HL-60 (cell line): ENCODE data around the gene CYTIP.

ENCODE experiments used
- GABPA ChIP-seq: IDR thresholded peaks from 2 replicates; pipeline ENCODE4 v1.6.1; 2012; ENCODE audit warnings: low read depth
- POLR2AphosphoS5 ChIP-seq: IDR thresholded peaks from 2 replicates; pipeline ENCODE4 v1.6.1; 2012; ENCODE audit warnings: low read depth
- SPI1 ChIP-seq: IDR thresholded peaks from 2 replicates; pipeline ENCODE4 v1.6.1; 2012; ENCODE audit warnings: low read depth, mild to moderate bottlenecking, borderline replicate concordance
- TF ChIP-seq, protein P1 (sequence below): IDR thresholded peaks from one replicate; pipeline ENCODE4 v1.5.1; 2011; ENCODE audit warnings: low read length, control low read depth, inconsistent platforms; ENCODE audit not compliant: insufficient read depth
- TF ChIP-seq, protein P2 (sequence below): IDR thresholded peaks from 2 replicates; pipeline ENCODE4 v1.6.1; 2012; ENCODE audit warnings: low read depth; ENCODE audit not compliant: insufficient replicate concordance

GRCh38 chr2:157421964-157422363 lies 21.9 kb downstream of the CYTIP start:
- TF ChIP-seq, protein P1, sequence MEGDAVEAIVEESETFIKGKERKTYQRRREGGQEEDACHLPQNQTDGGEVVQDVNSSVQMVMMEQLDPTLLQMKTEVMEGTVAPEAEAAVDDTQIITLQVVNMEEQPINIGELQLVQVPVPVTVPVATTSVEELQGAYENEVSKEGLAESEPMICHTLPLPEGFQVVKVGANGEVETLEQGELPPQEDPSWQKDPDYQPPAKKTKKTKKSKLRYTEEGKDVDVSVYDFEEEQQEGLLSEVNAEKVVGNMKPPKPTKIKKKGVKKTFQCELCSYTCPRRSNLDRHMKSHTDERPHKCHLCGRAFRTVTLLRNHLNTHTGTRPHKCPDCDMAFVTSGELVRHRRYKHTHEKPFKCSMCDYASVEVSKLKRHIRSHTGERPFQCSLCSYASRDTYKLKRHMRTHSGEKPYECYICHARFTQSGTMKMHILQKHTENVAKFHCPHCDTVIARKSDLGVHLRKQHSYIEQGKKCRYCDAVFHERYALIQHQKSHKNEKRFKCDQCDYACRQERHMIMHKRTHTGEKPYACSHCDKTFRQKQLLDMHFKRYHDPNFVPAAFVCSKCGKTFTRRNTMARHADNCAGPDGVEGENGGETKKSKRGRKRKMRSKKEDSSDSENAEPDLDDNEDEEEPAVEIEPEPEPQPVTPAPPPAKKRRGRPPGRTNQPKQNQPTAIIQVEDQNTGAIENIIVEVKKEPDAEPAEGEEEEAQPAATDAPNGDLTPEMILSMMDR, result no peak
- TF ChIP-seq, protein P2, sequence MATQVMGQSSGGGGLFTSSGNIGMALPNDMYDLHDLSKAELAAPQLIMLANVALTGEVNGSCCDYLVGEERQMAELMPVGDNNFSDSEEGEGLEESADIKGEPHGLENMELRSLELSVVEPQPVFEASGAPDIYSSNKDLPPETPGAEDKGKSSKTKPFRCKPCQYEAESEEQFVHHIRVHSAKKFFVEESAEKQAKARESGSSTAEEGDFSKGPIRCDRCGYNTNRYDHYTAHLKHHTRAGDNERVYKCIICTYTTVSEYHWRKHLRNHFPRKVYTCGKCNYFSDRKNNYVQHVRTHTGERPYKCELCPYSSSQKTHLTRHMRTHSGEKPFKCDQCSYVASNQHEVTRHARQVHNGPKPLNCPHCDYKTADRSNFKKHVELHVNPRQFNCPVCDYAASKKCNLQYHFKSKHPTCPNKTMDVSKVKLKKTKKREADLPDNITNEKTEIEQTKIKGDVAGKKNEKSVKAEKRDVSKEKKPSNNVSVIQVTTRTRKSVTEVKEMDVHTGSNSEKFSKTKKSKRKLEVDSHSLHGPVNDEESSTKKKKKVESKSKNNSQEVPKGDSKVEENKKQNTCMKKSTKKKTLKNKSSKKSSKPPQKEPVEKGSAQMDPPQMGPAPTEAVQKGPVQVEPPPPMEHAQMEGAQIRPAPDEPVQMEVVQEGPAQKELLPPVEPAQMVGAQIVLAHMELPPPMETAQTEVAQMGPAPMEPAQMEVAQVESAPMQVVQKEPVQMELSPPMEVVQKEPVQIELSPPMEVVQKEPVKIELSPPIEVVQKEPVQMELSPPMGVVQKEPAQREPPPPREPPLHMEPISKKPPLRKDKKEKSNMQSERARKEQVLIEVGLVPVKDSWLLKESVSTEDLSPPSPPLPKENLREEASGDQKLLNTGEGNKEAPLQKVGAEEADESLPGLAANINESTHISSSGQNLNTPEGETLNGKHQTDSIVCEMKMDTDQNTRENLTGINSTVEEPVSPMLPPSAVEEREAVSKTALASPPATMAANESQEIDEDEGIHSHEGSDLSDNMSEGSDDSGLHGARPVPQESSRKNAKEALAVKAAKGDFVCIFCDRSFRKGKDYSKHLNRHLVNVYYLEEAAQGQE, result no peak
- TF ChIP-seq GABPA (no peak), POLR2AphosphoS5 (no peak), SPI1 (no peak)
